GM15510 (cell line): Measurements from ENCODE around the gene PLCXD1.

Experiments
- POLR2A ChIP-seq: IDR thresholded peaks from 3 replicates; pipeline ENCODE4 v1.6.1; 2011; ENCODE audit warnings: borderline replicate concordance; ENCODE audit not compliant: insufficient read length; ENCODE audit errors: extremely low read depth

The PLCXD1 gene

DNA sequence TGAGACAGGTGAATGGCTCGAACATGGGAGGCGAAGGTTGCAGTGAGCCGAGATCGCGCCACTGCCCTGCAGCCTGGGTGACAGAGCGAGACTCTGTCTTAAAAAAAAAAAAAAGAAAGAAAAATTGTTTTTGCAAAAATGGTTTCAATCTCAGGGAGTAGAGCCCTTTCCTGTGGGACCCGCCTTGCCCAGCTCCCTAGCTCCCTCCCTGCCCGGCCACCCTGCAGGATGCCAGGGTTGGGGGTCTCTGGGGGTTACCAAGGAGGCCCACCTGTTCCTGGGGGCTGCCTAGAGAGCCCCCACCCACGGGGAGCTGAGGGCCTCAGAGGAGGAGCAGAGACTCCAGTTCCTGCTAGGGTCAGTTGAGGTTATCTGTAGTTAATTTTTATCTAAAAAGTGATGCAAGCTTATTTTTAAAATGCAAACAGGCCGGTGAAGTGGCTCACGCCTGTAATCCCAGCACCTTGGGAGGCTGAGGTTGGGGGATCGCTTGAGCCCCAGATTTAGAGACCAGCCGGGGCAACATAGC, 18.7 kb upstream of the PLCXD1 start:
- TF ChIP-seq POLR2A, result no peak

DNA sequence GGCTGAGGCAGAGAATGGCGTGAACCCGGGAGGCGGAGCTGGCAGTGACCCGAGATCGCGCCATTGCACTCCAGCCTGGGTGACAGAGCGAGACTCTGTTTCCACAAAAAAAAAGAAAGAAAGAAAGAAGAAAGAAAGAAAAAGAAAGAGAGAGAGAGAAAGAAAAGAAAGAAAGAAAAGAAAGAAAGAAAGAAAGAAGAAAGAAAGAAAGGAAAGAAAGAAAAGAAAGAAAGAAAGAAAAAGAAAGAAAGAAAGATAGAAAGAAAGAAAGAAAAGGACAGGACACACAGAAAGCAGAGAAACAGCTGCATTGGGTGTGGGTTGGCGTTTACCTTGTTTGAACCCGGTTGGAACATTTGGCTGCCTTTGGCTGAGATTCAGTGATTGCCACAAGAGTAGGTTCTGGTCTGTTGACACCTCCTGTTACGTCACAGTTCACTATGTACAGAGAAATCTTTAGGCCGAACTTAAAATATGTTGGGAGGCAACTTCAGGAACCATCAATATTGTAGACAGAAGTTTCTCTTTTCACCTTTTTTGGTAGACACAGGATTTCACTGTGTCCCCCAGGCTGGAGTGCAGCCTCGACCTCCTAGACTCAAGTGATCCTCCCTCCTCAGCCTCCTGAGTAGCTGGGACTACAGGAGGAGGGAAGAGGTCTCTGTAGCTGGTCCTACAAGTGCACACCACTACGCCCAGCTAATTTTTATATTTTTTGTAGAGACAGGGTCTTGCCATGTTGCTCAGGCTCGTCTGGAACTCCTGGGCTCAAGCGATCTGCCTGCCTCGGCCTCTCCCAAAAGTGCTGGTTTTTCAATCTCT, 16.3 kb upstream of the PLCXD1 start:
- no peak for TF ChIP-seq POLR2A

DNA sequence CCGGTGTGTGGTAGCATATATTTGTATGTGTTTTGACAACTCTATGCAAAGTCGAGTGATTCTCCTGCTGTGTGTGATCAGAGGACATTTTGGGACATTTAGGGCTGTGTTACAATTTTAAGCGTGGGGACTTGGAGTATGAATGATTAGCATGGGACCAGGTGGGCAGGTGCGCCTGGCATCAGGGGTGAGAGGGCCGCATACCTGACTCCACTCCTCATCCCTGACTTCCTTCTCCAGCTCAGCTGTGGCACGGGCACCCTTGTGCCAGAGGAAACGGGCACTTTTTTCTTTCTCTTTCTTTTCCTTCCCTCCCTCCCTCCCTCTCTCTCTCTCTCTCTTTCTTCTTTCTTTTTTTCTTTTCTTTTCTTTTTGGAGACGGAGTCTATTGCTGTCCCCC, 15.7 kb upstream of the PLCXD1 start:
- no peak for TF ChIP-seq POLR2A

DNA sequence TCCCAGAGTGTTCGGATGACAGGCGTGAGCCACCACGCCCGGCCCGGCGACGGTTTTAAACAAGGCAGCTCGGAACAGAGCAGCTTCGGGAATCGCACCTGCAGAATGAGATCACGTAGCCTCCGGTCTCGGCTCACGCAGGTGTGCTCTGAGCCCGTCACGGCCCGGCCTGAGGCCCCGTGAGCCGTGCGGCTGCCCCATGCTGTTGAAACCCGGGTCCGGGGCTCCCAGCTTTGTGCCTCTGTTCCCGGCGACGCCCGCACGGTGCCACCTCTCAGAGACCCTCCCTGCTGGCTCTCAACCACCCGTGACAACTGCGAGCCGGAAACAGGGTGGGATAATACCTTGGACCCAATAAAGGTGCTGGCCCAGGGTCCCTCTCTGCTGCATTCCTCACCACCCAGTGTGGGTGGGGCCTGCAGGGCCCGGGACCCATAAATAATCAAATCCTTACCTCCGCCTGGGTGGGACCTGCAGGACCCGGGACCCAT, 13.4 kb upstream of the PLCXD1 start:
- no peak for TF ChIP-seq POLR2A

DNA sequence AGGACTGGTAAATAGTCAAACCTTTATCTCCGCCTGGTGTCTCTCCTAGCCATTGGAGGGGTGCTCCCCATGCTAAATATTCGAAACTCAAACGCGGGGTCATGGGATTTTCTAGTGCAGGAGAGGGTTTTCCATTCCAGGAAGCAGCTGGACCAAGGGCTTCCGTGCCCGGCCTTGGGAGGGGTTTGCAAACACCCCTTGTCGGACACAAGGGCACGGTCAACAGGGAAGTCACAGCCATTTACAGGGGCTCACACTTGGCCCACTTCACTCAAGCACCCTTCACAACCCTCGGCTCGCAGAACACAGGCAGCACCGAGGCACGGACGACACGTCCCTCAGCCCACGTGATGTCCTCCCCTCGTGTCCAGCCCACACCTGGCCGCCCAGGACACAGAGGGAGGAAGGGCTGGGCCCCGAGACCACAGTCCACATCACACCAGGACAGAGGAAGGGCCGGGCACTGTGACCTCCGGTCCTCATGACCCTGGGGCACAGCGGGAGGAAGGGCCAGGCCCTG, 10.3 kb upstream of the PLCXD1 start:
- no peak for TF ChIP-seq POLR2A

DNA sequence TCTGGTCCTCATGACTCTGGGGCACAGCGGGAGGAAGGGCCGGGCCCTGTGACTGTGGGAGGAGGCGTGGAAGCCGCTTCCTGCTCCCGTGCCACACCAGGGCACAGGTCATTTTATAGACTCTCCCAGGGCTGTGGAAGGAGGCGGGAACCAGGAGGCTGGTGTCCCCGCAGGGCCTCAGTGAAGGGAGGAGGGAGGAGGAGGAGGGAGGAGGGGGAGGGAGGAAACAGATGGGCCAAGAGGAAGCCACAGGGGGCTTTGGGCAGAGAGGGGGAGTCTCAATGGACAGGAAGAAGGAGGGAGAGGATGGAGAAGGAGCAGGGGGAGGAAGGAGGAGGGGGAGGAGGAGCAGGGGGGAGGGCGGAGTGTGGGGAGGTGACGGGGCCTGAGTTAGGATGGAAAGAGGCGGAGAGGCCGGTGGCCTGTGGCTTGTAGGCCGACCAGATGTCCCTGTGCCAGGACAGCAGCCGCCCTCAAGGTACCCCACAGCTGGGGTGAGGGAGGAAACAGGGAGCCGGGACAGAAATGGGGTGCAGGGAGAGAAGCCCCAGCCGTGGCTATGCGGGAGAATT, 6.2 kb upstream of the PLCXD1 start:
- no peak for TF ChIP-seq POLR2A

DNA sequence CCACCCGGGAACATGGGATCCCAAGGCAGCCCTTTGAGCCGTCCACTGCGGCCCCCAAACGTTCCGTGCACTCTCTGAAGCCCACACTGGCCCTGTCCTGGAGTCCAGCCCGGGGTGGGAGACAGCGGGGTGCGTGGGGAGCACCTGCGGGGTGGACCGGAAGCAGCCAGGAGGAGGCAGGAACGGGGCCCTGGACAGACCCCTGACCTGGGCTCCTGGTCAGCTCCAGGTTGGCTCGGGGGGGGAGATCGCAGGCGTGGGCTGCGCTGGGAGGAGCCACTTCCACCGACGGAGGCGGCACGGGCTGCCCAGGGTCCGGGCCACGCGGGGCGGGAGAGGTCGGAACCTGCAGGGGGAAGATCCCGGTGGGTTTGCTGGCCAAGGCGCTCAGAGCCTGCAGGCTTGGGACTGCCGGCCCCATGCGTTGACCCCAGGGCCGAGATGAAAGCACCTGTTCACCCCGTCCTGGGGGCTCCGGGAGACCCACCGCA, 5.7 kb upstream of the PLCXD1 start:
- TF ChIP-seq POLR2A, result no peak

DNA sequence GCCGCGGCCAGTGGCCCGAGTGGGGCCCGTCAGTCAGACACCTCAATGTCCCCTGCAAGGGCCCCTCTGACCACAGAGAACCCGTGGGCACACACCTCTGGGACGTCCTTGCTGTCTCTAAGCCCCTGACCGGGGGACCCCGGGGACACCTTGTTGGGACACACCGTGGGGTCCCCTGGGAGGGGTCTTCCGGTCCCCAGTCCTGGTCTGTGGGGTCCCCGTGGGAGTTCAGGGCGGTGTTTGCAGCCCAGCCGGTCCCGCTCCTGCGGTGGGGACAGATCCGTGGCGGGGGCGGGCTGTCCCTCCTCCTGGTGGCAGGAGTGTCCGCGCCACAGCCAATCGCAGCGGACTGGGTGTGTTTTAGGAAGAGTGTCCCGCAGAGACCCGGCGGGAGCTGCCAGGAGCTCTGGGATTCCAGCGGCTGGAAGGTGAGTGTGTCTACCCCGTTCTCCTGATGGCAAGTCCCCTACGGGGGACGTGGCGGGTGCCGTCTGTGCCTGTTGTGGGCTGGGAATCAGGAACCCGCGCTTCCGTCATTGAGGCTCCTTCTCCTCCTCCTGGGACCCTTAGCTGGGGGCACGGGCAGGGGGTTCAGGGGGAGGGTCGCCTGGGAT, 5.1 kb upstream of the PLCXD1 start:
- no peak for TF ChIP-seq POLR2A

DNA sequence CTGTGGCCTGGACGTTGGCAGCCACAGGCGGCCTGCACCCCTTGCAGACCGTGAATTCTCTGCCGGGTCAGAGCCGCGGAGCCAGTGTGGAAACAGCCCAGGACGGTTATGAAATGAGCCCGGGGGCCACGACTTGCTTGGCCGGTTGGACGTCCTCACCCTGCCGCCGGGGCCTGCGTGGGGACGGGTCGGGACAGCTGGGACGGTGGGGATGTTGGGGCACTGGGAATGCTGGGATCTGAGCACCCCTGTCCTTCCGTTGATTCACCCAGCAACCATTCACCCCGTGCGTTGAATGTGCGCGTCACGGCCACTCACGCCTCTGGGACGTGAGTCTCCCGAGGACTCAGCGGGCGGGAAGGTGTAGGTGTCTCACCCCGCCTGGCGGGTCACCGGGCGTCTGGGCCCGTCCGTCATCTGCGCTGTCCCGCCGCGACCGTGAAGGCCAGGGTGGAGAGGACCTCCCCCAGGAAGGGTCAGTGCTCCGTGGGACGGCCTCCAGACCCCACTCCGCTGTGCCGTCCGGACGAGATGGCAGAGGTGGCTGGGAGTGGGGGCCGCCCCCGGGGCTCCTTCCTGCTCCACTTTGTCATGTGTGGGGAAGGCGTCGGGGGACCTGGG, 4.5 kb upstream of the PLCXD1 start:
- no peak for TF ChIP-seq POLR2A

DNA sequence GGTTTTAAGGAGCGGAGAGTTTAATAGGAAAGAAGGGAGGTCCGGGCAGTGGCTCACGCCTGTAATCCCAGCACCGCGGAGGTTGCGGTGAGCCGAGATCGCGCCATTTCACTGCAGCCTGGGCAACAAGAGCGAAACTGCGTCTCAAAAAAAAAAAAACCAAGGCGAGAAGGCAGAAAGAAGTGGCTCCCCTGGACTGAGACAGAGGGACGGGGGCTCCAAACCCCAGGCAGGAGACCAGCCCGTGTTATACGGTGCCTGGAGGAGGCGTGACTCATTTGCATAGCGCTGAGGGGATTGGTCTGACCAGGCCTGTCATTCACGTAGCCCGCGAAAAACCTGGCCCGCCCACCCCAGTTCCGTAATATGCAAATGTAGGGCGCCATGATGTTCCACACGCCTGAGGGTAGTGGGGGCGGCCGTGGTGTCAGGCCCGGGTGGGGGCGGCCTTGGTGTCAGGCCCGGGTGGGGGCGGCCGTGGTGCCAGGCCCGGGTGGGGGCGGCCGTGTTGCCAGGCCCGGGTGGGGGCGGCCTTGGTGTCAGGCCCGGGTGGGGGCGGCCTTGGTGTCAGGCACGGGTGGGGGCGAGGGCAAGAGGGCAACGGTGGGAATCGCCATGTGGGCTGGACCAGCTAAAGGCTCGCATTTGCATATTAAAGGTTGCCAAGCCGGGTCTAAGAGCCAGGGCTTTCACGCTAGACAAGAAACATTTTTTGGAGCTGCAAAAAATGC, 2.1 kb downstream of the PLCXD1 start:
- TF ChIP-seq POLR2A, result peak; percentile 68

DNA sequence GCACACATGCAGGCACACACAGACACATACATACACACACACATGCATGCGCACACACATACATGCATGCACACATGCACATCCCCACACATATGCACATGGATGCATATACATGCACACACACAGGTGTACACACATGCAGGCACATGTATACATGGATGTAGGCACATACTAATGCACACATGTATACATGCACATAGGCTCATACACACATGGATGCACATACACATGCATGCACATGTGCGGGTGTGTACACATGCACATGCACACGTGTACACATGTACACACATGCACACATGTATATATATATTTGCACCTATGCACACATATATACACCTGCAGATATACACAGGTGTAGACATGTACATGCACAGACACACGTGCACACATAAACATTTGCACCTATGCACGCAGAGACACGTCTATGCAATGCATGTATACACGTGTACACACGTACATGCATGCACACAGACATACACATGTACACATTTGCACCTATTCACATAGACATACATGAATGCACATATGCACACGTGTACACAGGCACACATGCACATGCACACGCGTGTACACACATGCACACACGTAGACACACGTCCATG, 4.0 kb downstream of the PLCXD1 start:
- TF ChIP-seq POLR2A, result no peak

DNA sequence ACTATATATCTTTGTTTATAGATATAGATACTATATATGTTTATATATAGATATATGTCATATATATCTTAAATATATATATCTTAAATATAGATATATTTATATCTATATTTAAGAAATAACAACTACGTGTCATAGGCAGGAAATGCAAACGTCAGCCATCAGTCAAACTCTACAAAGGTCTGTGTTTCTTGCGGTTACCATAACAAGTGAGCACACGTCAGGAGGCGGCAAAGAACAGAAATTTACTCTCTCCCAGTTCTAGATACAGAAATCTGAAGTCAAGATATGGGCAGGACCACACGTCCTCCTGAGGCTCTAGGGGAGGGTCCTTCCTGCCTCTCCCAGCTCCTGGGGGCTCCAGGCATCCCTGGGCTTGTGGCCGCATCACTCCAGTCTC, 6.5 kb downstream of the PLCXD1 start:
- TF ChIP-seq POLR2A, result no peak

DNA sequence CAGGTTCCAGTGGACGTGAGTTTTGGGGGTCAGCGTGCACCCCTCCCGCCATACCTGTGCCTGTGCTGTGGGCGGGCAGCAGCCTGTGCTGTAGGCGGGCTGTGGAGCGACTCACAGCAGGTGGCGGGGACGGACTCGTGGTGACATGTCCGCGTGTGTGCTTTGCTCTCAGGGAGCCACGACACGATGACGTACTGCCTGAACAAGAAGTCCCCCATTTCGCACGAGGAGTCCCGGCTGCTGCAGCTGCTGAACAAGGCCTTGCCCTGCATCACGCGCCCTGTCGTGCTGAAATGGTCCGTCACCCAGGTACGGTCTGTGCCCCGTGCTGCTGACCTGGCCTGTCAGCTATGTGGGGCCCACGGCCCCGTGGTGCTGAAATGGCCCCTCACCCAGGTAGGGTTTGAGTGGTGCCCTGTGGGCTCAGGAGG, 7.4 kb downstream of the PLCXD1 start:
- TF ChIP-seq POLR2A, result no peak
